ENCODE measurements around the gene MAD1L1. TPM values are rescaled to one million over a fixed set of nuclear protein-coding genes. Genes with fewer than 3 reads are reported as not detected.
"Not testable (repeated sequence)": the region's sequence is repeated elsewhere in the genome, so short reads cannot be mapped to it uniquely, and the experiment has no call there.

Gene MAD1L1
- total RNA-seq, 1 experiment from 2014 or later: 43.8 TPM

DNA sequence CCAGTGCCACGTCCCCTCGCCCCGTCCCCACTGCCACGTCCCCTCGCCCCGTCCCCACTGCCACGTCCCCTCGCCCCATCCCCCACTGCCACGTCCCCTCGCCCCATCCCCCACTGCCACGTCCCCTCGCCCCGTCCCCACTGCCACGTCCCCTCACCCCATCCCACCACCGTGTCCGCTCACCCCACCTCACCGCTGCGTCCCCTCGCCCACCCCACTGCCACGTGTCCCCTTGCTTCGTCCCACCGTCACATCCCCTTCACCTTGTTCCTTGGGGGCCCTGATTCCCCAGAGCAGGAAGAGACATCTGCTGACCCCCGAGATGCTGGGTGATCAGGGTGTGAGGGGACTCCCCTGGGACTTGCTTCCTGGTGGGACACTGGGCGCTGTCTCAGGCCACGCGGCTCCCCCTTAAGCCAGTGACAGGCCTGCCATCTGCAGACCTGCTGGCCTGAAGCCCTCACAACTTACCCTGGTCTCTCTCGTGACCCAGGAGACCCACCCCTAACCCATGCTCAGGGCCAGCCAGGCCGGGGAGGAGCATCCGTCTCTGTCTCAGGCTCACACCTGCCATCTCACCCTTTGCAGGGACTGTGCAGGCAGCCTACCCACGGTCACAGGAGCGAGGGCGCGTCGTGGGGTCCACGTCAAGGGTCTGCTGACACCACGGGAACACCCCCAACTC, 302.2 kb downstream of the MAD1L1 start:
- H3K27me3 Mint-ChIP-seq (ENCODE audit: low read depth): no peaks in the 10 kb centered on the region
- H3K4me1 Mint-ChIP-seq: no peaks in the 10 kb centered on the region
- ChIA-PET POLR2A (no interaction called here), CTCF (no interaction called here)
- H3K27ac Mint-ChIP-seq: no peak overlapping the region
- ATAC-seq (no peak), DNase-seq (ENCODE audit: low spot score) (no peak)
- peaks cover 7% of the 10 kb centered on the region for H3K9me3 Mint-ChIP-seq
- TF ChIP-seq MXD4 (CRISPR knock-in tag; IDR thresholded peaks at IDR 0.05; ENCODE audit: borderline replicate concordance): no peak
- TF ChIP-seq TP53 (CRISPR knock-in tag; IDR thresholded peaks at IDR 0.05): no peak
- no peak for TF ChIP-seq NFYB (CRISPR knock-in tag; conservative IDR thresholded peaks at IDR 0.05; ENCODE audit: low read depth)
- TF ChIP-seq HMGA2 (CRISPR knock-in tag; IDR thresholded peaks at IDR 0.05): no peak
- no peak overlapping the region for H3K4me3 Mint-ChIP-seq
- H3K36me3 Mint-ChIP-seq: peaks cover 18% of the 10 kb centered on the region

DNA sequence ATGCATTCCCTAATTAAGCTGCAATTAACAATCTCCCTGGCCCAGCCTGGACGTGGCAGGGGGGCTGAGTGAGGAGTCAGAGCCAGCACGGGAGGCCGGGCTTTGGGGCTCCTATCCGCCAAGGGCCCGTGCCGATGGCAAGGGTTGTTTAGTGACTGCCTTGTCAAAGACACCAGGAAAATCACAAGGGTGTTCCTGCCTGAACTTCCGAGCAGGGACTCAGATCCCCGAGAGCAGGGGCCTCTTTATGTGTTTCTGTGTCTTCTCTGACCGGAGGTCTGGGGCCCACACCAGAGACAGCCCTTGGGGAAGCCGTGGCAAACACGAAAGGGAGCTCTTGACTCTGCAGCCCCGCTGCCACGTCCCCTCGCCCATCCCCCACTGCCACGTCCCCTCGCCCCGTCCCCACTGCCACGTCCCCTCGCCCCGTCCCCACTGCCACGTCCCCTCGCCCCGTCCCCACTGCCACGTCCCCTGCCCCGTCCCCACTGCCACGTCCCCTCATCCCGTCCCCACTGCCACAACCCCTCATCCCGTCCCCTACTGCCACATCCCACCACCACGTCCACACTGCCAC, 303.3 kb downstream of the MAD1L1 start:
- H3K27me3 Mint-ChIP-seq (ENCODE audit: low read depth); H3K27ac Mint-ChIP-seq; H3K9me3 Mint-ChIP-seq; DNase-seq (ENCODE audit: low spot score); CTCF ChIA-PET; H3K4me3 Mint-ChIP-seq; POLR2A ChIA-PET; H3K4me1 Mint-ChIP-seq; ATAC-seq: not testable (repeated sequence)
- peaks cover 18% of the 10 kb centered on the region for H3K36me3 Mint-ChIP-seq

DNA sequence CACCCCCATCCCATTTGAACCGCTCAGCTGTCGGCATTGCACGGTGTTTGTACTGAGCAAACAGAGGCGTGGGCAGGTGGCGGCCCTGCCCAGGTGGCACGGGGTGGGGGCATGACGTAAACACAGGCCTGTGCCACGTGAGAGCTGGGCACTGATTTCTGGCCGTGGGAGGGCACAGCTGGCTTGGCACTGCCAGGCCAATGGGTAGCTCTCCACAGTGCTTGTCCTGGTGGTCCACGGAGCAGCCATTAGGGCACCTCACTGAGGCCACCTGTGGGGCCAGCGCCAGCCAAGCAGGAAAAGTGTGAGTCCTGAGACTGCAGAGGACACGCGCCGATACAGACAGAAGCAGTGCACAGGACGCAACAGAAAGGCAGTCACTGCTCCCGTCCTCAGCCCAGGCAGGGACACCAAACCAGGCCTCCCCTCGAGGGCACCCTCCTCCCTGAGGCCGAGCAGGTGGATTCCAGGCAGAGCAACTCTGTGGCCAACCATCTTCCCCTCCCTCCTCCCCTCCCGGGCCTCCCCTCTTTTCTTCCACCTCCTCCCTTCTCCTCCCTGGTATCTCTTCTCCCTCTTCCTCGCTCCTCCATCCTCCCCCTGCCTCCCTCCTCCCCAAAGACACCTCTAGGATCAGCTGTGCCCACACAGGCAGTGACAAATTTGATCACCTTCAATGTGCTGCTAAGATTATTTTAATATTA, 303.9 kb downstream of the MAD1L1 start:
- no peak for ATAC-seq
- POLR2A ChIA-PET: no interaction called here
- Mint-ChIP-seq H3K27me3 (ENCODE audit: low read depth) (no peaks in the 10 kb centered on the region), H3K4me1 (no peaks in the 10 kb centered on the region), H3K36me3 (peaks cover 18% of the 10 kb centered on the region), H3K9me3 (peaks cover 7% of the 10 kb centered on the region), H3K4me3 (no peak overlapping the region), H3K27ac (no peak overlapping the region)
- CTCF ChIA-PET: no interaction called here
- DNase-seq (ENCODE audit: low spot score): no peak
- no peak for TF ChIP-seq ZNF232 (CRISPR knock-in tag; IDR thresholded peaks at IDR 0.05)
- TF ChIP-seq ELF4 (CRISPR knock-in tag; IDR thresholded peaks at IDR 0.05; ENCODE audit: low read depth): no peak
- TF ChIP-seq, protein P1, sequence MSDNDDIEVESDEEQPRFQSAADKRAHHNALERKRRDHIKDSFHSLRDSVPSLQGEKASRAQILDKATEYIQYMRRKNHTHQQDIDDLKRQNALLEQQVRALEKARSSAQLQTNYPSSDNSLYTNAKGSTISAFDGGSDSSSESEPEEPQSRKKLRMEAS (CRISPR knock-in tag; IDR thresholded peaks at IDR 0.05): no peak
- no peak for TF ChIP-seq NFATC4 (CRISPR knock-in tag; IDR thresholded peaks at IDR 0.05)
- TF ChIP-seq TCF7 (CRISPR knock-in tag; IDR thresholded peaks at IDR 0.05; ENCODE audit: low read depth): no peak
- TF ChIP-seq, protein P2, sequence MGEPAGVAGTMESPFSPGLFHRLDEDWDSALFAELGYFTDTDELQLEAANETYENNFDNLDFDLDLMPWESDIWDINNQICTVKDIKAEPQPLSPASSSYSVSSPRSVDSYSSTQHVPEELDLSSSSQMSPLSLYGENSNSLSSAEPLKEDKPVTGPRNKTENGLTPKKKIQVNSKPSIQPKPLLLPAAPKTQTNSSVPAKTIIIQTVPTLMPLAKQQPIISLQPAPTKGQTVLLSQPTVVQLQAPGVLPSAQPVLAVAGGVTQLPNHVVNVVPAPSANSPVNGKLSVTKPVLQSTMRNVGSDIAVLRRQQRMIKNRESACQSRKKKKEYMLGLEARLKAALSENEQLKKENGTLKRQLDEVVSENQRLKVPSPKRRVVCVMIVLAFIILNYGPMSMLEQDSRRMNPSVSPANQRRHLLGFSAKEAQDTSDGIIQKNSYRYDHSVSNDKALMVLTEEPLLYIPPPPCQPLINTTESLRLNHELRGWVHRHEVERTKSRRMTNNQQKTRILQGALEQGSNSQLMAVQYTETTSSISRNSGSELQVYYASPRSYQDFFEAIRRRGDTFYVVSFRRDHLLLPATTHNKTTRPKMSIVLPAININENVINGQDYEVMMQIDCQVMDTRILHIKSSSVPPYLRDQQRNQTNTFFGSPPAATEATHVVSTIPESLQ (CRISPR knock-in tag; IDR thresholded peaks at IDR 0.05): no peak
- TF ChIP-seq GRHL2 (CRISPR knock-in tag; IDR thresholded peaks at IDR 0.05; ENCODE audit: insufficient replicate concordance, severe bottlenecking): no peak

DNA sequence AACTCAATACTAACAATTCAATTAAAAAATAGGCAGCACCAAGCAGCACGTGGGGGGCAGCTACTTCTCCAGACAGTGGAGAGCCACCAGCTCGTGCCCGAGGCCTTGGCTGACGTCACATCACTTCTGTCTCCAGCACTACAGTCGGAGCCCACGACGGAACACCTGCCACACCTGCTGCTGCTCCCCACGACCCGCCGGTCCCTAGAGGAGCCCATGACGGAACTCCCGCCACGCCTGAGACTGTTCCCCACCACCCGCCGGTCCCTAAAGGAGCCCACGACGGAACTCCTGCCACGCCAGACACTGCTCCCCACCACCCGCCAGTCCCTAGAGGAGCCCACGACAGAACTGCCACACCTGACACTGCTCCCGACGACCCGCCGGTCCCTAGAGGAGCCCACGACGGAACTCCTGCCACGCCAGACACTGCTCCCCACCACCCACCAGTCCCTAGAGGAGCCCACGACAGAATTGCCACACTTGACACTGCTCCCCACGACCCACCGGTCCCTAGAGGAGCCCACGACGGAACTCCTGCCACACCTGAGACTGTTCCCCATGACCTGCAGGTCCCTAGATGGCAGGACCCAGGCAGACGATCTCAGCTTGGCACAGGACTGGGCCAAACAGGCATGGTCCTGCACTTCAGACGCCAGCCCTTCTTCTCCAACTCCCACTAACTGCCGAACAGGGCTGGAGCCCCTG, 304.7 kb downstream of the MAD1L1 start:
- ATAC-seq (no peak), DNase-seq (ENCODE audit: low spot score) (no peak)
- no peak overlapping the region for H3K4me3 Mint-ChIP-seq
- no peaks in the 10 kb centered on the region for H3K27me3 Mint-ChIP-seq (ENCODE audit: low read depth)
- ChIA-PET CTCF (interaction anchor here (1.3 kb wide), 1 partner anchor 45 kb away, joined by 5 read pairs; no protein-coding TSS in a partner anchor), POLR2A (no interaction called here)
- H3K4me1 Mint-ChIP-seq: no peaks in the 10 kb centered on the region
- H3K9me3 Mint-ChIP-seq: peaks cover 7% of the 10 kb centered on the region
- TF ChIP-seq ESRRA (CRISPR knock-in tag; IDR thresholded peaks at IDR 0.05; ENCODE audit: borderline replicate concordance): no peak
- H3K36me3 Mint-ChIP-seq: peaks cover 18% of the 10 kb centered on the region
- no peak overlapping the region for H3K27ac Mint-ChIP-seq
